IPS DF 4.7 (cell line): ENCODE measurements around the gene CX3CL1.
"Not testable (repeated sequence)": the region's sequence is repeated elsewhere in the genome, so short reads cannot be mapped to it uniquely, and the experiment has no call there.

Source experiments
- DNase-seq: peaks from one replicate; pipeline ENCODE4 v3.0.0-alpha.2; 2013; ENCODE audit warnings: low spot score; ENCODE audit errors: extremely low read depth

The CX3CL1 gene

DNA sequence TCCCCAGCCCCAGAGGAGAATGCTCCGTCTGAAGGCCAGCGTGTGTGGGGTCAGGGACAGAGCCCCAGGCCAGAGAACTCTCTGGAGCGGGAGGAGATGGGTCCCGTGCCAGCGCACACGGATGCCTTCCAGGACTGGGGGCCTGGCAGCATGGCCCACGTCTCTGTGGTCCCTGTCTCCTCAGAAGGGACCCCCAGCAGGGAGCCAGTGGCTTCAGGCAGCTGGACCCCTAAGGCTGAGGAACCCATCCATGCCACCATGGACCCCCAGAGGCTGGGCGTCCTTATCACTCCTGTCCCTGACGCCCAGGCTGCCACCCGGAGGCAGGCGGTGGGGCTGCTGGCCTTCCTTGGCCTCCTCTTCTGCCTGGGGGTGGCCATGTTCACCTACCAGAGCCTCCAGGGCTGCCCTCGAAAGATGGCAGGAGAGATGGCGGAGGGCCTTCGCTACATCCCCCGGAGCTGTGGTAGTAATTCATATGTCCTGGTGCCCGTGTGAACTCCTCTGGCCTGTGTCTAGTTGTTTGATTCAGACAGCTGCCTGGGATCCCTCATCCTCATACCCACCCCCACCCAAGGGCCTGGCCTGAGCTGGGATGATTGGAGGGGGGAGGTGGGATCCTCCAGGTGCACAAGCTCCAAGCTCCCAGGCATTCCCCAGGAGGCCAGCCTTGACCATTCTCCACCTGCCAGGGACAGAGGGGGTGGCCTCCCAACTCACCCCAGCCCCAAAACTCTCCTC lies 10.4 kb downstream of the CX3CL1 start:
- no peak for DNase-seq

DNA sequence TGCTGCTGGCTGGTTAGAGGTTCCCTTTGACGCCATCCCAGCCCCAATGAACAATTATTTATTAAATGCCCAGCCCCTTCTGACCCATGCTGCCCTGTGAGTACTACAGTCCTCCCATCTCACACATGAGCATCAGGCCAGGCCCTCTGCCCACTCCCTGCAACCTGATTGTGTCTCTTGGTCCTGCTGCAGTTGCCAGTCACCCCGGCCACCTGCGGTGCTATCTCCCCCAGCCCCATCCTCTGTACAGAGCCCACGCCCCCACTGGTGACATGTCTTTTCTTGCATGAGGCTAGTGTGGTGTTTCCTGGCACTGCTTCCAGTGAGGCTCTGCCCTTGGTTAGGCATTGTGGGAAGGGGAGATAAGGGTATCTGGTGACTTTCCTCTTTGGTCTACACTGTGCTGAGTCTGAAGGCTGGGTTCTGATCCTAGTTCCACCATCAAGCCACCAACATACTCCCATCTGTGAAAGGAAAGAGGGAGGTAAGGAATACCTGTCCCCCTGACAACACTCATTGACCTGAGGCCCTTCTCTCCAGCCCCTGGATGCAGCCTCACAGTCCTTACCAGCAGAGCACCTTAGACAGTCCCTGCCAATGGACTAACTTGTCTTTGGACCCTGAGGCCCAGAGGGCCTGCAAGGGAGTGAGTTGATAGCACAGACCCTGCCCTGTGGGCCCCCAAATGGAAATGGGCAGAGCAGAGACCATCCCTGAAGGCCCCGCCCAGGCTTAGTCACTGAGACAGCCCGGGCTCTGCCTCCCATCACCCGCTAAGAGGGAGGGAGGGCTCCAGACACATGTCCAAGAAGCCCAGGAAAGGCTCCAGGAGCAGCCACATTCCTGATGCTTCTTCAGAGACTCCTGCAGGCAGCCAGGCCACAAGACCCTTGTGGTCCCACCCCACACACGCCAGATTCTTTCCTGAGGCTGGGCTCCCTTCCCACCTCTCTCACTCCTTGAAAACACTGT lies 11.3 kb downstream of the CX3CL1 start:
- DNase-seq = no peak

DNA sequence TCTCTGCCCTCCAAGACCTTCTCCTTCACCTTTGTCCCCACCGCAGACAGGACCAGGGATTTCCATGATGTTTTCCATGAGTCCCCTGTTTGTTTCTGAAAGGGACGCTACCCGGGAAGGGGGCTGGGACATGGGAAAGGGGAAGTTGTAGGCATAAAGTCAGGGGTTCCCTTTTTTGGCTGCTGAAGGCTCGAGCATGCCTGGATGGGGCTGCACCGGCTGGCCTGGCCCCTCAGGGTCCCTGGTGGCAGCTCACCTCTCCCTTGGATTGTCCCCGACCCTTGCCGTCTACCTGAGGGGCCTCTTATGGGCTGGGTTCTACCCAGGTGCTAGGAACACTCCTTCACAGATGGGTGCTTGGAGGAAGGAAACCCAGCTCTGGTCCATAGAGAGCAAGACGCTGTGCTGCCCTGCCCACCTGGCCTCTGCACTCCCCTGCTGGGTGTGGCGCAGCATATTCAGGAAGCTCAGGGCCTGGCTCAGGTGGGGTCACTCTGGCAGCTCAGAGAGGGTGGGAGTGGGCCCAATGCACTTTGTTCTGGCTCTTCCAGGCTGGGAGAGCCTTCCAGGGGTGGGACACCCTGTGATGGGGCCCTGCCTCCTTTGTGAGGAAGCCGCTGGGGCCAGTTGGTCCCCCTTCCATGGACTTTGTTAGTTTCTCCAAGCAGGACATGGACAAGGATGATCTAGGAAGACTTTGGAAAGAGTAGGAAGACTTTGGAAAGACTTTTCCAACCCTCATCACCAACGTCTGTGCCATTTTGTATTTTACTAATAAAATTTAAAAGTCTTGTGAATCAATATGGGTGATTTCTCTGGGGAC lies 12.2 kb downstream of the CX3CL1 start:
- DNase-seq = no peak

DNA sequence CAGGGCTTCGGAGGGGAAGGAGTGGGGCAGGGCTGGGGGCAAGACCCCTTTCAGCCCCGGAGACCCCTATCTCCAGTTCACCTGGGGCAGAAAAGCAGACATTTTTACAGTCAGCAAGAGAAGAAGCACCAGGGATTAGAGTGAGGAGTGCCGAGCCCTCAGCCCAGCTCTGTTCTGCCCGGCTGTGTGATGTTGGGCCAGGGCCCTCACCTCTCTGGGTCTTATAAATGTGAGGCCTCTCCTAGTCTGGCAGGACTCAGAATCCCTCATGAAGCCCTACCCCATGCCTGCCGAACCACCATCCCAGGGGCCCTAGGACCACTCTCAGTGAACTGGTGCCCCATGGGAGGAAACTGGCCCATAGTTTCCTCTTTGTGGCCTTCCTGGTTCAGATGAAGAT lies 12.8 kb downstream of the CX3CL1 start:
- DNase-seq = no peak

DNA sequence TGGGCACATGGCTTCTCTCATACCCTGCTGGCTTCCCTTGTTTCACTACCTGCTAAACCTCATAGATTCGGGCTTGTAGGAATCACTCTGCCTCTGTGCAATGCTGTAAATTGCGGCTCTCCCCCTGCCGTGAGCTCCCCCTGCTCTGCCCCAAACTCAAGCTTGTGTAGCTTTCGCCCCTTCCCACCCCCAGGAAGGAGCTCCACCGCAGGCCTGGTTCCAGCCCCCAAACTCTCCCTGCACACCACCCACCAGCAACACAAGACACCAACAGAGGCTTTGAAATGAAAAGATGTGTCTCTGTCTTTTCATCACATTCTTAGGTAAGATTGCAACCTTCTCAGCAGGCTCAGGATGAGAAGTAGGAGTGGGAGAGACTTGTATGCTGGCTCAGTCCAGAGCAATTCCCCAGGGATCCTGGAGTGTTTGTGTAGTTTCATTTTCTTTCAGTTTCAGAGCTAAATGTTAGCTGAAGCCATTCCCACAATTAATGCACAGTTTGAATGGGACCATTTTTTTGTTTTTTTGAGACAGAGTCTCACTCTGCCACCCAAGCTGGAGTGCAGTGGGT lies 14.2 kb downstream of the CX3CL1 start:
- no peak for DNase-seq

DNA sequence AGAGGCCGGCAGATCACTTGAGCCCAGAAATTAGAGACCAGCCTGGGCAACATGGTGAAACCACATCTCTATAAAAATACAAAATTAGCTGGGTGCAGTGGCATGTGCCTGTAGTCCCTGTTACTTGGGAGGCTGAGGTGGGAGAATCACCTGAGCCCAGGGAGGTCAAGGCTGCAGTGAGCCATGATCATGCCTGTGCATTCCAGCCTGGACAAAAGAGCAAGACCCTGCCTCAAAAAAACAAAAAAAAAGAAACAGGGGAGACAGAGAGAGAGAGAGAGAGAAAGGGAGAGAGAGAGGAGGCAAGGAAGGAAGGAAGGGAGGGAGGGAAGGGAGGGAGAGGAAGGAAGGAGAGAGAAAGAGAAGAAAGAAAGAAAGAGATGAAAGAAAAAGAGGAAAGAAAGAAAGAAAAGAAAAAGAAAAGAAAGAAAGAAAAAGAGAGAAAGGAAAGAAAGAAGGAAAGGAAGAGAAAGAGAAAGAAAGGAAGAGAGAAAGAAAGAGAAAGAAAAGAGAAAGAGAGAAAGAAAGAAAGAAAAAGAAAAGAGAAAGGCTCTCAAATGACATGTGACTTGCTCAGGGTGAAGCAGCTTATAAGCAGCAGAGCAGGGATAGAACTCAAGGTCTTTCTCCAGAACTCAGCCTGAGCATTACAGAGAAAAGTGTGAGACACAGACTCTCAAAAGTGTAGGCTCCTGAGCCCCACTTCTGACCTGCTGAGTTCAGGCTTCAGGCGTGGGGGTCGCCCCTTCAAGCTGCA lies 15.5 kb downstream of the CX3CL1 start:
- DNase-seq = no peak

DNA sequence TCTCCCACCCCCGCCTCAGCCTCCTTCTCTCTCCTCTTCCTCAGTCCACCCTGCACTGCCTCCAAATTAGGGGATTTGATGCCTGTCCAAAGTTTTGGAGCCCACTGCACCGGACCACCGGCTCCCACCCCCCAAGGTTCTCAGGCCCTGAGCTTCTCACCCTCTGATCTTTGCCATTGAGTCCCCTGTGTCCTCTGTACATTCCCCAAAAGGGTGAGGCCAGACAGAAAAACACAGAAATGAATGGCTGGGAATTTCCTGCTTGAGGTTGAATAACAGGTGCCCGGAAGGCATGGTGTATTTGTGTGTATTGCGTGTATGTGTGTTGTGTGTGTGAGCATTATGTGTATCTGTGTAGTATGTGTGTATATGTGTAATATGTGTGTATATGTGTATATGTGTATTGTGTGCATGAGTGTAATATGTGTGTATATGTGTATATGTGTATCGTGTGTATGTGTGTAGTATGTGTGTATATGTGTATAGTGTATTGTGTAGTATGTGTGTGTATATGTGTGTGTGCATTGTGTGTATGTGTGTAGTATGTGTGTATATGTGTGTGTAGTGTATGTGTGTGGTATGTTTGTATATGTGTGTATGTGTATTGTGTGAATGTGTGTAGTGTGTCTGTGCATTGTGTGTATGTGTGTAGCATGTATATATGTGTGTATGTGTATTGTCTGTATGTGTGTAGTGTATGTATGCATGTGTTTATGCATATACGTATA lies 16.2 kb downstream of the CX3CL1 start:
- no peak for DNase-seq

DNA sequence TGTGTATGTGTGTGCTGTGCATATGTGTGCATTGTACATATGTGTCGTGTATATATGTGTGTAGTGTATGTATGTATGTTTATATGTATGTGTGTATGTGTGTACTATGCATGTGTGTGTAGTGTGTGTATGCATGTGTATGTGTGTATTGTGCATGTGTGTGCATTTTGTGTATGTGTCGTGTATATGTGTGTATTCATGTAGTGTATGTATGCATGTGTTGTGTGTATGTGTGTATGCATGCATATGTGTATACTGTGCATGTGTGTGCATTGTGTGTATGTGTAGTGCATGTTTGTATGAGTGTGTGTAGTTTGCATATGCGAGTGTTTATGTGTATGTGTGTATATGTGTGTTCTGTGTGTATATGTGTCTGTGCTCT lies 16.8 kb downstream of the CX3CL1 start:
- DNase-seq = no peak

DNA sequence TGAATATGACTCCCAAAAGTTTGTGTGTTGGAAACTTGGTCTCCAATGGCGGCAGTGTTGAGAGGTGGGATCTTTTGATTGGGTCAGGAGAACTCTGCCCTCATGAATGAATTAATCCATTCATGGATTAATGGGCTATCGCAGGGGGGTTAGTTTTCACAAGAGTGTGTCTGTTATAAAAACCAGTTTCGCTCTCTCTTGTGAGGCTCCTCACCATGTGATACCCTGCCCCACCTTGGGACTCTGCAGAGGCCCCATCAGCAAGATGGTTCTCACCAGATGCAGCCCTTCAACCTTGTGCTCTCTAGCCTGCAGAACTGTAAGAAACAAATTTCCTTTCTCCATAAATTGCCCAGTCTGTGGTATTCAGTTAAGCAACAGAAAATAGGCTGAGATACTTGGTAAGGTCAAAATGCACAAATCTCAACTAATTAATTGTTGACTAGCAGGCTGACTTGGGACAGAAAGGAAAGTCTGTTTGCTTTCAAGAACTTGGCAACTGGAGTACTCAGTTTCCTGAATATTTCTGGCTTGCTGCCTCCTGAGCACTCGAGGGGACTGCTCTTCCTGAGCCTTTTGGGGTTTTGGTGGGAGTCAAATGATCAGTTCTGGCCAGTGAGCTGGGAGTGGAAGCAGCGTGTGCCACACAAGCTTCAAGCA lies 18.5 kb downstream of the CX3CL1 start:
- no peak for DNase-seq

DNA sequence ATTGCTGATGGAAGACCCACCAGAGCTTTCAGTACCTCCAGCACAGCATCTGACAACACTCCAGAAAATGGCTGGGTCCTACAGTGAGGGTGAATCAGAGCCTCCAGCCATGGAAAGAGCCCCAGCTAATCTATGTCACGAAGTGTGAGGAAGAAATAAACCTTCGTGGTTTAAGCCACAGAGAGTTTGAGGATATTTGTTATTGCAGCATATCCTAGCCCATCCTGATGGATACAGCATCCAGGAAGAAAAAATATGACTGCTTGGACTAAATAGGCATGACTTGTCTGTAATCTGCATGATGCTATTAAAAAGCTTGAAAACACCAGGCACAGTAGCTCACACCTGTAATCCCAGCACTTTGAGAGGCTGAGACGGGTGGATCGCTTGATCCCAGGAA lies 19.0 kb downstream of the CX3CL1 start:
- DNase-seq = no peak

DNA sequence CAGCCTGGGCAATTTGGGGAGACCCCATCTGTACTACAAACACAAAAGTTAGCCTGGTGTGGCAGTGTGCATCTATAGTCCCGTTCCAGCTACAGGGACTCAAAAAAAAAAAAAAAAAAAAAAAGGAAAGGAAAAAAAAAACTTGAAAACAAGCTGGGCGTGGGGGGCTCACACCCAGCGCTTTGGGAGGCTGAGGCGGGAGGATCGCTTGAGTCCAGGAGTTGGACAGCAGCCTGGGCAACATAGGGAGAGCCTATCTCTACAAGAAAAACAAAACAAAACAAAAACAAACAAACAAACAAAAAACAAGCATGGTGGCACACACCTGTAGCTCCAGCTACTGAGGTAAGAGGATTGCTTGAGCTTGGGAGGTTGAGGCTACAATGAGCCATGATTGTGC lies 19.4 kb downstream of the CX3CL1 start:
- no peak for DNase-seq

DNA sequence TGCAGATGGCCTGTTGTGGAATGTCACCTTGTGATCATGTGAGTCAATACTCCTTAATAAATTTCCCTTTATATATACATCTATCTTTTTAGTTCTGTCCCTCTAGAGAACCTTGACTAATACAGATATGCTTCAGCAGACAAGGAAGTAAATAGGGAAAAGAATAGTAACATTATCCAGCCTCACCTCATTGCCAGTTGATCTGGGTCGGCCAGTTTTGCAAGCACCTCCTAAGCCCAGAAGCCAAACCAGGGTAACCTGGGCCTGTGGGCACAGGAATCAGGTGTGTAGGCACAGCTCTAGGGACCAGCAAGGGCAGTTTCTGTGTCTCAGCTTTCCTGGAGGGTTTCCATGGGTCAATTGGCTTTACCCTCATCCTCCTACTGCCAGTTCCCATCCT lies 20.4 kb downstream of the CX3CL1 start:
- no peak for DNase-seq

DNA sequence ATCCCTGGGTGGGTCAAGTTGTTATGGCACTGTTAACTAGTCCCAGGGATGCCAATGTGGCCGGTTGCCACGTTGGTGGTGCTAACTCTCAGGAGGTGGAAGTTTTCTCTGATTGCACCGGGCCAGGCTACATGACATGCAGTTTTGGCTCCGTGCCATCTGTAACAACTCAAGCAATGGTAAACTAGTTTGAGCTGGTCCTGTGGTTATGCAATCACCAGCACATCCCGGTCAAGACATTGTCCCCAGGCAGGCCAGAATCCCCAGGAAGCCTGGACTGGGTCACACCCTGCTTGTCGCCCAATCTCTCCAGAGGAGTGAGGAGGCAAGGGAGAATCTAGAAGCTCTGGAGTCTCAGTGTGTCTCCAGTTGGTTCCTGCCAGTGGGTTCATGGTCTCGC lies 22.2 kb downstream of the CX3CL1 start:
- no peak for DNase-seq

DNA sequence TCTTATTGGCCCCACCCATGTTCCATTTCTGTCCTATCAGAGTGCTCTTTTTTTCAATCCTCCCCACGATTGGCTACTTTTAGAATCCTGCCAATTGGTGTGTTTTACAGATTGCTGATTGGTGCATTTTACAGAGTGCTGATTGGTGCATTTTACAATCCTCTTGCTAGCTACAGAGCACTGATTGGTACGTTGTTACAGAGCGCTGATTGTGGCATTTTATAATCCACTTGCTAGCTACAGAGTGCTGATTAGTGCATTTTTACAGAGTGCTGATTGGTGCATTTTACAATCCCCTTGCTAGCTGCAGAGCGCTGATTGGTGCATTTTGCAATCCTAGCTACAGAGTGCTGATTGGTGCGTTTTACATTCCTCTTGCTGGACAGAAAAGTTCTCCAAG lies 22.7 kb downstream of the CX3CL1 start:
- DNase-seq = no peak

DNA sequence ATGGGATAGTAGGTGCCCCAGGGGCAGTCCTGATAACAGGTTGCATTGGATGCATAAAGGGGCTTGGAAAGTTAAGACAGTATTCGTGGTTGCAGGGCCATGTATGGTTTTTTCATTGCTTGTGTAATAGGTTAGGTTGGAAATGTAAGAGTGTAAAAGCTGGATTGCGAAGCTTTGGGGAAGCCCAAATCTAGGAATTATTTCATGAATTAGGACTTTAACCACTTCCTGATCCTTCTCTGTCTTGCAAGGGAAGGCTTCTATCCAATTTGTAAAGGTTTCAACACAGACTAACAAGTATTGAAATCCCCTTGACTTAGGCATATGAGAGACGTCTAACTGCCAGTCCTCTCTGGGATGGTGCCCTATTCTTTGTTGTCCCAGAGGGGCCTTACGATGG lies 24.5 kb downstream of the CX3CL1 start:
- no peak for DNase-seq

DNA sequence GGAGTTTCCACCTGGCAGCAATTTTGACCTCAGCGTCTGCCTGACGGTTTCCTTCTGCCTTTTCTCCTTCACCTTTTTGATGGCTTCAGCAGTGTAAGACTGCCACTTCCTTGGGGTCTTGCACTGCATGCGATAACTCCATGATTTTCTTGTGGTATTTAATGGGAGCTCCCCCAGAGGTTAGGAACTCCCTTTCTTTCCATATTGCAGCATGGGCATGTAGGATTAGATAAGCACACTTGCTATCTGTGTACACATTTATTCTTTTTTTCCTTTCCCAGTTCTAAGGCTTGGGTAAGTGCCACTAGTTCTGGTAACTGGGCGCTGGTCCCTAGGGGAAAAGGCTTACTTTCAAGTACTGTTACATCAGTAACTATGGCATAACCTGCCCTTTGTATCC lies 25.2 kb downstream of the CX3CL1 start:
- not testable (repeated sequence) for DNase-seq

DNA sequence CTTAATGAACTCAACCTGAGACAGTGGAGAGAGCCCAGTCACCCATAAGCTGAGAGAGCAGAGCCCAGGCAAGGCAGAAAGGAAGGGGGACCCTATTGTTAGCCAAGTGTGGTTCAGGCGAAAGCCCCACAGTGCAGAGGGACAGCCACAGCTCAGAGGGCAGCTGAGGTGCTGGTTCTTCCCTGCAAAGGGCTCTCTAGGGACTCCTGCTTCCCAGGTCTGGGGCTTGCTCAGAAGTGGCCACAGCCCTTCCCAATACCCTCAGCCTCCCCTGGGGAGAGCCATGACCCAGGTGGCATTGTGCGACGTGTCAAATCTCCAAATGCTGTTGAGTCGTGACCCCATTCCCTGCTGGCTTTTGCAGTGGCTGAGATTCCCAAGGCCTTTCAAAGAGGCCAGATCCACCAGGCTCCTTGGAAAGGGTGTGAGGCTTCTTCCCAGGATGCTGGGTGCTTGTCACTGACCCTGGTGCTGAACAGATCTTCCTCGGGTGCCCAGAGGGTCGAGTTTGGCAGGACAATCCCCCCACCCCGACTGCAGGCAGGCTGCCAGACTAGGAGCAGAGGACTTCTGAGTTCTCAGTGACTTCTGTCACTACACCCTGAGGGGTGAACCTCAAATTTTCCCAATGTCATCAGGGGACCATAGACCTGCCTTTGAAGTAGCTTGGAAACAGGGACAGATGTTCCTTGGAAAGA lies 29.8 kb downstream of the CX3CL1 start:
- no peak for DNase-seq

DNA sequence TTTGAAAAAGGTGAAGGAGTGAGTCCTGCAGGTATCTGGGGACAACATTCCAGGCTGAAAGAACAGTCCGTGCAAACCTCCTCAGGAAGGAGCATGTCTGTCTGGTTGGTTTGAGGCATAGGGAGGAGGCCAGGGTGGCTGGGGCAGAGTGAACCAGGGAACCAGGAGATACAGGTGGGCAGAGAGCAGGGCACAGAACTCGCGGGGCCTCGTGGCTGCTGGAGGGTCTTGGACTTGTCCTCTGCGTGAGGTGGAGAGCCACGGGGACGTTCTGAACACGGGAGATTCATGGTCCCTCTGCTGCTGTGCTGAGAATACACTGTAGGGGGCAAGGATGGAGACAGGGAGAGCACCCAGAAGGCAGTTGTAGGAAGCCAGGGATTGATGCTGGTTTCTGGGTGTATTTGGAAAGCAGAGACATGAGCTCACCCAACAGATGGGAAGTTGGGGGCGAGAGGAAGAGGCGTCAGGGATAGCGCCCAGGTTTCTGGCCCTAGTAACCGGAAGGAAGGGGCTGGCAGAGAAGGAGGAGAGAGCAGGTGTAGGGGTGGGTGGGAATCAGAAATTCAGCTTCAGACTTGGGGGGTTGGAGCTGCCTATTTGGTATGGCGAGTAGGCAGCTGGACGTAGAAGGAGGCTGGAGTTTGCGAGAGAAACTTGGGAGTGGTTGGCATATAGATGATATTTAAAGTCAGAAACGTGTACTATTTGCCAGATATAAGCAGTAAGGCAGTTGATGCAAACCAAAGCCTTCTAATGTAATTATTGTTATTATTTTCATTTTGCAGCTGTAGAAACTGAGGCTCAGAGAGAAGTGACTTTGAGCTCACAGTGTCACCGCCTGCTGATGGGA lies 31.9 kb downstream of the CX3CL1 start, which contains the start of gene CCL17:
CCL17 (plus strand) TSS at position 803 of the 853 bp plus-strand sequence. CDS start 9,166 bp downstream, outside the sequence.
- DNase-seq = no peak
